ENCODE measurements around the gene CPA1. TPM values are rescaled to one million over a fixed set of nuclear protein-coding genes. Genes with fewer than 3 reads are reported as not detected.

CPA1 gene
- total and polyA plus RNA-seq, 2 of the 4 experiments (the other 2 are of a cell fraction), result not detected

GRCh38 chr7:130420943-130421578, 40.8 kb downstream of the CPA1 start:
- BruUV-seq (replicated peaks), result no TSS peak
- POLR2A ChIA-PET (ENCODE audit: unreplicated experiment), result no interaction called here

More at GRCh38 chr7:130420943-130421578, 40.8 kb downstream of the CPA1 start:
- CTCF ChIA-PET, result no interaction called here
- Histone ChIP-seq H3K4me2 (ENCODE audit: low read depth, low read length) (no peak overlapping the region), H2BK20ac (ENCODE audit: low read depth, low read length) (no peak overlapping the region), H2BK120ac (ENCODE audit: low read depth, low read length) (no peak overlapping the region), H3K79me1 (ENCODE audit: low read depth in 1 of 2, low read length in 2 of 2) (peaks cover 5 to 18% of the 10 kb centered on the region in 2 experiments; a peak in 3 of 4 replicates), H3K14ac (replicated peaks; ENCODE audit: low read depth, low read length) (no peak overlapping the region), H3K56ac (ENCODE audit: extremely low read depth, insufficient read depth, low read length) (no peak overlapping the region), H3K4ac (ENCODE audit: low read depth, low read length) (no peak overlapping the region), H2AK9ac (replicated peaks; ENCODE audit: low read depth, low read length, poor library complexity) (no peak overlapping the region), H3K27me3 (ENCODE audit: control insufficient read depth, insufficient read depth, low read length) (no peaks in the 10 kb centered on the region), H3K9me1 (ENCODE audit: insufficient read depth, low read length) (peaks cover 9% of the 10 kb centered on the region), H3K23ac (ENCODE audit: low read depth, low read length) (no peak overlapping the region), H2BK5ac (ENCODE audit: low read depth, low read length, poor library complexity, severe bottlenecking) (no peak overlapping the region), H4K5ac (ENCODE audit: low read depth, low read length) (no peak overlapping the region), H3K4me1 (ENCODE audit: control insufficient read depth, insufficient read depth, low read length) (peaks cover 2% of the 10 kb centered on the region; the same call in 1 of the 2 replicates), H3K4me3 (ENCODE audit: insufficient read depth, low read depth, low read length) (no peak overlapping the region), H2BK15ac (ENCODE audit: low read depth, low read length) (no peak overlapping the region), H4K8ac (ENCODE audit: low read depth in 2 of 2, low read length in 2 of 2) (no peak overlapping the region), H3K9me3 (ENCODE audit: control insufficient read depth, insufficient read depth, low read length) (no peaks in the 10 kb centered on the region), H2AFZ (replicated peaks; ENCODE audit: low read length, poor library complexity) (no peak overlapping the region), H3K9ac (ENCODE audit: low read depth, low read length) (no peak overlapping the region), H4K91ac (ENCODE audit: insufficient read depth, low read depth, low read length) (no peak overlapping the region), H3K18ac (ENCODE audit: low read depth, low read length) (no peak overlapping the region; the same call in 1 of the 2 replicates), H4K20me1 (ENCODE audit: insufficient read depth, low read length) (no peaks in the 10 kb centered on the region), H3K36me3 (ENCODE audit: control insufficient read depth, insufficient read depth, low read length) (no peaks in the 10 kb centered on the region), H3K27ac (ENCODE audit: insufficient read depth, low read length) (no peak overlapping the region), H2AK5ac (ENCODE audit: low read depth, low read length) (no peak overlapping the region)
- TF ChIP-seq BHLHE40 (IDR thresholded peaks at IDR 0.05; ENCODE audit: low read depth, low read length), result no peak
- no peak for TF ChIP-seq MAZ (IDR thresholded peaks at IDR 0.05; ENCODE audit: borderline replicate concordance, low read depth, low read length)
- TF ChIP-seq FOS (IDR thresholded peaks at IDR 0.05; ENCODE audit: low read depth, low read length), result no peak
- no peak for TF ChIP-seq MXI1 (IDR thresholded peaks at IDR 0.05; ENCODE audit: borderline replicate concordance, low read depth, low read length)
- intact Hi-C loops (cut with micrococcal nuclease), result no loop called here
- no CpG with 5 or more reads among the region's 4 CpGs for WGBS, 2 experiments (ENCODE audit: extremely low coverage in 2 of 2, insufficient read length in 1 of 2)
- DNase-seq, result peak; percentile 28
- peak; percentile 32; the same call in 1 of the 2 replicates for ATAC-seq (ENCODE audit: low read depth)
- in situ Hi-C loops (cut with MboI; ENCODE audit: low sequenced_read_pairs), result no loop called here
- dilution Hi-C loops (cut with HindIII; ENCODE audit: low sequenced_read_pairs, unreplicated experiment), result no loop called here

Data from IMR-90 (cell line).